Activated CD4-positive, alpha-beta T cell treated with anti-CD3 and anti-CD28 coated beads for 36 hours (primary cell): ENCODE data around the gene PDIA2. TPM values are rescaled to one million over a fixed set of nuclear protein-coding genes. Genes with fewer than 3 reads are reported as not detected.
A peak's percentile ranks its signal among the peaks of the same experiment; 100 is the strongest.
"Not testable (repeated sequence)": the region's sequence is repeated elsewhere in the genome, so short reads cannot be mapped to it uniquely, and the experiment has no call there.

Experiments
- ATAC-seq: fragments of 200-7000 bp; cut with Tn5 transposase; one replicate; pipeline ENCODE4 v1.10.0; 2021; ENCODE audit warnings: mild to moderate bottlenecking, moderate library complexity
- CTCF ChIA-PET: fragments of 350-600 bp; sonication (Branson Sonifier 250); formaldehyde crosslinking; loops from one replicate; lab custom pipeline; 2021; ENCODE audit warnings: antibody characterized with exemption; lab: Charles Lee
- POLR2A ChIA-PET: fragments of 350-600 bp; sonication (Branson Sonifier 250); formaldehyde crosslinking; loops from one replicate; lab custom pipeline; 2021; ENCODE audit warnings: antibody characterized with exemption, inconsistent platforms; lab: Charles Lee
- DNase-seq: peaks from one replicate; pipeline ENCODE4 v3.0.0-alpha.2; 2020
- H3K27ac Mint-ChIP-seq: one replicate; pipeline ENCODE4 v1.8.0; 2021; ENCODE audit warnings: mixed read lengths
- H3K27me3 Mint-ChIP-seq: one replicate; pipeline ENCODE4 v1.8.0; 2021; ENCODE audit warnings: mixed read lengths
- H3K36me3 Mint-ChIP-seq: one replicate; pipeline ENCODE4 v1.8.0; 2021; ENCODE audit warnings: low read depth, mixed read lengths
- H3K4me1 Mint-ChIP-seq: one replicate; pipeline ENCODE4 v1.8.0; 2021; ENCODE audit warnings: mixed read lengths
- H3K4me3 Mint-ChIP-seq: one replicate; pipeline ENCODE4 v1.8.0; 2021; ENCODE audit warnings: mild to moderate bottlenecking, moderate library complexity, mixed read lengths
- H3K9me3 Mint-ChIP-seq: one replicate; pipeline ENCODE4 v1.8.0; 2021; ENCODE audit warnings: low read depth, mixed read lengths
- intact Hi-C, 2 experiments: fragments of 100-400 bp; cut with DNase I in 1 of 2; cut with micrococcal nuclease in 1 of 2; formaldehyde crosslinking; loops; one replicate each; pipeline versions ENCODE4 v1.14.2 to v1.15.1; 2022 to 2024; cut with DNase I, micrococcal nuclease
- total RNA-seq, 2 experiments: library from RNA; stranded (reverse); gene quantifications; one replicate each; pipeline ENCODE4 v1.2.3, GENCODE V29; 2021

Gene PDIA2
- total RNA-seq, 2 experiments from 2014 or later = not detected

DNA sequence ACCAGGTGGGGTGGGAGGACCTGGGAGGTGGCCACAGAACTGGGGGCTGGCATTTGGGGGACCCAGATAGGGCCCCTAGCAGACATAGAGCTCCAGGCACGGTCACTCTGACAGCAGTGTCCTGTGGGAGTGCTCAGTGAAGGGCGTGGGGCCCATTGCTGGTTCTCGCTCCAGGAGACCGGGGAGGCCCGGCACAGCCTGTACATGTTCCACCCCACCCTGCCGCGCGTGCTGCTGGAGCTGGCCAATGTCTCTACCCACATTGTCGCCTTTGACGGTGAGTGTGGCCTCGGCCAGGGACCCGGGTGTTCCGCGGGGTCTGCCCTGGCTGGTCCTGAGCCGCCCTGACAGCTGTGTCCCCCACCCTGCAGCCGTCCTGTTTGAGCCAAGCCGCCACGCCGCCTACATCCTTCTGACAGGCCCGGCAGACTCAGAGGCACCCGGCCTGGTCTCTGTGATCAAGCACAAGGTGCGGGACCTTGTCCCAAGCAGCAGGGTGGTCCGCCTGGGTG lies 18.5 kb upstream of the PDIA2 start:
- Mint-ChIP-seq H3K27ac (no peak overlapping the region), H3K27me3 (no peaks in the 10 kb centered on the region), H3K4me3 (no peak overlapping the region), H3K9me3 (no peaks in the 10 kb centered on the region), H3K36me3 (peaks cover 2% of the 10 kb centered on the region), H3K4me1 (peaks cover 3% of the 10 kb centered on the region)
- DNase-seq = no peak
- intact Hi-C loops = no loop called here
- no peak for ATAC-seq
- POLR2A ChIA-PET = no interaction called here
- CTCF ChIA-PET = interaction anchor here (0.7 kb wide), 1 partner anchor 43 kb away, joined by 3 read pairs; no protein-coding TSS in a partner anchor

DNA sequence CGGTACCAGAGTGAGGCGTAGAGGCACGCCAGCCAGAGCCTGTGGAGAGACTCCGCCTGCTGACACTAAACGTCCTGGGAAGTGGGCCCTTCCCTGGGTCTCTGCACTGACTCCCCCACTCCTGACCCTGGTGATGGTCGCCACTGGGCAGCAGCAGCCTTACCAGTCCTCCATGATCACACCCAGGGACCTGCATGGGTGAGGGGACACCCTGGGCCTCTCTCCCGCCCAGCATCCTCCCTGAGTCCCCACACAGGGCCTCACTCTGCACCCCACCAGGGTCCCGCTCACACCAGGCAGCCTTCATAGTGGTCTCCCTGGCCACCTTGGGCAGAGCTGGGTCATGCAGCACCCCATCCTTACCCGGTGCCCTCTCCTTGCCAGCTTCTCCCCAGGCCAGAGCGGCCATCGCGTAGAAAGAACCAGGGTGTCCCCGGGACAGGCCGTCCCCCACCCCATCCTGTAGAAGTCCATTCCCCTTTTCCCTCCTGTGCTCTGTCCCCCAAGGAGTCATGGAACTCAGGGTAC lies 17.9 kb upstream of the PDIA2 start:
- intact Hi-C loops = no loop called here
- Mint-ChIP-seq H3K4me1 (peaks cover 3% of the 10 kb centered on the region), H3K27me3 (no peaks in the 10 kb centered on the region), H3K9me3 (no peaks in the 10 kb centered on the region), H3K36me3 (peaks cover 2% of the 10 kb centered on the region), H3K4me3 (no peak overlapping the region), H3K27ac (no peak overlapping the region)
- DNase-seq (no peak), ATAC-seq (no peak)
- CTCF ChIA-PET = no interaction called here
- POLR2A ChIA-PET = no interaction called here

DNA sequence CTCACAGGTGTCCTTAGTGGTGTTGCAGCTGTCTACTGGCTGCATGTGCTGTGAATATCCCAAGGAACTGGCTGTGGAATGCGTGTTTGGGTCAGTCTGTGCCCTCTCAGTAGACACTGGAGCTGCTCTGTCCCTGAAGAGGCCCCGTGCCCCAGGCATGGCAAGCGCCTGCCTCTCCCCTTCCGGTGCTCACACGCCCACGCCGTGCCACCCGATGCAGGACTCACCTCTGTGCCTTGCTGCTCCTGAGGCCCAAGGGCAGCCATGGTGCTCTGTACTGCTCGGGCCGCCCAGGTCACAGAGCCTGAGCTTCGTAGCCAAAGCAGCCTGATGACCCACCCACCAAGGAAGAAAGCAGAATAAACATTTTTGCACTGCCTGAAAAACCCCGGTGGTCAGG lies 17.3 kb upstream of the PDIA2 start:
- peak; percentile 41 for DNase-seq
- intact Hi-C loops = no loop called here
- Mint-ChIP-seq H3K36me3 (peaks cover 2% of the 10 kb centered on the region), H3K27me3 (no peaks in the 10 kb centered on the region), H3K9me3 (no peaks in the 10 kb centered on the region), H3K27ac (no peak overlapping the region), H3K4me1 (peaks cover 3% of the 10 kb centered on the region), H3K4me3 (no peak overlapping the region)
- ChIA-PET POLR2A (no interaction called here), CTCF (no interaction called here)
- ATAC-seq = peak; percentile 51

DNA sequence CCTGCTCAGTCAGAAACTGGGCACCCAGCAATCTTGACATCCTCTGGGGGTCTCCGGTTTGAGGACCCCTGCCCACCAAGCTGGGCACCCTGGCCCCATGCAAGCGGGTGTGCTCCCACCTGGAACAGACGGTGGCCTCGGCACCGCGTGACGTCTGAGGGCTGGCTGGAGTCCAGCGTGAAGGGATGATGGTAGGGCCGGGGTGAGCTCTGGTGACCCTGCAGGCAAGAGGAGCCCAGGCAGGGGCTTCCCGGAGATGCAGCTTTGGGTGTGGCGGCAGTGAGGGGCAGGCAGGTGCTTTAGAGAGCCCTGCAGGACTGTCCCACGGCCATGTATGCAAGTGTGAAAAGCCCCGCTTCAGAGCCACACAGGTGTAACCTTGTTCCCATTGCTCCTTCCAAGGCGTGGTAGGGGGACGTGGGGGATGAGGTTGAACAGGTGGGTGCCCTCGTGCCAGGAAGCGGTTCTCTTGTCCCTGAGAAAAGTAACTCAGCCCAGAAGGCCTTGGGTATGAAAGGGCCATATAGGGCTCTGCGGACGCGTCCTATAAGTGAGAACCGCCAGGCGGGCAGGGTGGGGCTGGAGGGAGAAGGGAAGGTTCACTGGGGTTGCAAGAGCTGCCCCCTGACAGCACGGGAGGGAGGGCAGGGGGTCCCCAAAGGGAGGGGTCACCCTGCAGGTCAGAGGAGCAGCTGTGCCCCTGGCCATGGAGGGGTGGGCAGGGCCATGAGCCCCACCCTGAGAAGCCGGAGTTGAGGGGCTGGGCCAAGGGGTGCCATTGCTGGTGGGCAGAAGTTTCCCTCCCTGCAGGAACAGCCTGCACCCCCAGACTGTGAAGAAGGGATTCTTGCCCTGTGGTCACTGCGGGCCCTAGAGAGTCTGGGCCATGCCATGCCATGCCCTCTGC lies 16.5 kb upstream of the PDIA2 start:
- no peak overlapping the region for H3K27ac Mint-ChIP-seq
- H3K4me1 Mint-ChIP-seq = peaks cover 3% of the 10 kb centered on the region
- H3K9me3 Mint-ChIP-seq = no peaks in the 10 kb centered on the region
- ChIA-PET CTCF (interaction anchor here (0.7 kb wide), 1 partner anchor 17 kb away, joined by 4 read pairs; the partner anchor contains the start of gene PDIA2), POLR2A (no interaction called here)
- no peak for DNase-seq
- no peak for ATAC-seq
- no peak overlapping the region for H3K4me3 Mint-ChIP-seq
- intact Hi-C loops = no loop called here
- H3K27me3 Mint-ChIP-seq = no peaks in the 10 kb centered on the region
- peaks cover 2% of the 10 kb centered on the region for H3K36me3 Mint-ChIP-seq

DNA sequence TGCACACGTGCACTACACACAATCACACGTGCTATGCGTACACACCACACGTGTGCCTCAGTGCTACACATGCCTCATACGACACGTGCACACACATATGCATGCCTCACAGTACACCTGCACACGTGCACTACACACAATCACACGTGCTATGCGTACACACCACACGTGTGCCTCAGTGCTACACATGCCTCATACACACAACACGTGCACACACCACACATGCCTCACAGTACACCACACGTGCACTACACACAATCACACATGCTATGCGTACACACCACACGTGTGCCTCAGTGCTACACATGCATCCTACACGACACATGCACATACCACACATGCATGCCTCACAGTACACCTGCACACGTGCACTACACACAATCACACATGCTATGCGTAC lies 15.4 kb upstream of the PDIA2 start:
- DNase-seq, CTCF ChIA-PET, ATAC-seq, POLR2A ChIA-PET, H3K27me3 Mint-ChIP-seq, H3K4me3 Mint-ChIP-seq, H3K36me3 Mint-ChIP-seq, H3K4me1 Mint-ChIP-seq, H3K9me3 Mint-ChIP-seq, intact Hi-C loops, H3K27ac Mint-ChIP-seq: not testable (repeated sequence)

DNA sequence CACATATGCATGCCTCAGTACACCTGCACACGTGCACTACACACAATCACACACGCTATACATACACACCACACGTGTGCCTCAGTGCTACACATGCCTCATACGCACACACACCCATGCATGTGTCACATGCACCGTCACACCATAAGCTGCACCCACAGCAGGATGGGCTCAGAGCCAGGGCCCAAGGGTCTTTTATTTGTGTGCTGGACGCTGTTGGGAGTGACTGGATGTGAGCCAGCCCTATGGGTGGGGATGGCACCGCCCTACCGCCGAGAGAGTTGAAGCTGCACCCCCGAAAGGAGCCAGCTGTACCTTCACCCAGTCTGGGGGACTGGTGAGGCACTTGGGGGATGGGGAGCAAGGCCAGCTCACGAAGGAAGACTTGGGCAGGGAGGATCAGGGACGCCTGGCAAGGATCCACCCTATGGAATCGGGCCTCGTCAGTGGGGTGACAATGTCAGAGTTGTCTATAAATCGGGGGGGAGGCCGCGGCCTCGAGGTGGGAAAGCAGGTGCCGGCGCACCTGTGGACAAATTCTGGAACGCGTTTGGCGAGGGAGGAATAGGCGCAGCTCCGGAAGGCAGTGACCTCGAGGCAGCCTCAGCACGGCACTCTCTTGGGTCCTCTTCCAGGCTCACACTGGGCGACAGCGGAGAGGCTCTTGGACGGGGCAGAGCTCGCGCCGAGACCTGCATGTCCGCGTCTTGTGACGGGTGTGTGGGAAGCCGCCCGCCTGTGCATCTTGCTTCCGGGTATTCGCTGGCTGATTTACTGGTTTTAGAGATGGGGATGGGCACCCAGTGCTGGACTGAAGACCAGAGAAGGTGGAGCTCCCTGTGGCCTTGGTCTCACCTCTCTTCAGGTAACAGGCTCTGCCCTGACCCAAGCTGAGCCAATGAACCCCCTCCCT lies 14.6 kb upstream of the PDIA2 start:
- intact Hi-C loops = no loop called here
- Mint-ChIP-seq H3K4me3 (no peak overlapping the region), H3K9me3 (no peaks in the 10 kb centered on the region), H3K4me1 (peaks cover 3% of the 10 kb centered on the region), H3K36me3 (peaks cover 1% of the 10 kb centered on the region), H3K27me3 (no peaks in the 10 kb centered on the region), H3K27ac (no peak overlapping the region)
- ATAC-seq (no peak), DNase-seq (no peak)
- CTCF ChIA-PET = no interaction called here
- POLR2A ChIA-PET = no interaction called here

DNA sequence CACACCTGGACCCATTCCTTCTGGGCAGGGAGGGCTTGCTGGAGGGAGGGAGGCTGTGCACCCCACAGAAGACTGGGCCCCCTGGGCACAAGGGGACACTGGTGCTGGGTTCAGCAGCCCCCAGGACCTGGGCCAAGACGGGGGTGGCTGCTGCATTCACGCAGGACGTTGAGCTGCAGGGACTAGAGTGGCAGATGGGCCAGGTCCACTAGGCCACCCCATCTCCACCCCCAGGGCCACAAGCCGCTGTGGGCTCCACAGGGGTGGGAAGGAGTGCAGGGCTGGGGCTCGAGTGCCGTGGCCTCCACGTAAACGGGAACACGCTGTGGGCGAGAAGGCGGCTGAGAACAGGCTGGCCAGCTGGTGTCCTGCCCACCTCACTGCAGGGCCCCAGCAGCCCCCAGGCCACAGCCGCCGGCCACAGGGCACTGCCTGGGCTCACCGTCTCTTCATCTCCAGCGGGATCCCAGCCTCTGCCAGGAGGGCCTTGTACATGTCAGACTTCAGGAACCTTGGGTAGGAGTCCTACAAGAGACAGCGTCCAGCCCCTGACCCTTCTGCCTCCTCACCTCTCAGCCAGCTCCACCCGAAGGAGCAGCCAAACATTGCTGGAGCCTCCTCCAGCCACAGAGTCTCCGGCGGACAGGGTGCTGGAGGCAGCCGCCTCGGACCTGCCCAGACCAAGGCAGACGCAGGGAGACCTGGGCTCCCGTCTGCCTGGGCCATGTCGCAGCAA lies 13.7 kb upstream of the PDIA2 start:
- intact Hi-C loops = no loop called here
- ChIA-PET POLR2A (no interaction called here), CTCF (no interaction called here)
- Mint-ChIP-seq H3K36me3 (no peaks in the 10 kb centered on the region), H3K4me1 (peaks cover 3% of the 10 kb centered on the region), H3K4me3 (no peak overlapping the region), H3K27ac (no peak overlapping the region), H3K9me3 (no peaks in the 10 kb centered on the region), H3K27me3 (peaks cover 1% of the 10 kb centered on the region)
- DNase-seq (no peak), ATAC-seq (no peak)

DNA sequence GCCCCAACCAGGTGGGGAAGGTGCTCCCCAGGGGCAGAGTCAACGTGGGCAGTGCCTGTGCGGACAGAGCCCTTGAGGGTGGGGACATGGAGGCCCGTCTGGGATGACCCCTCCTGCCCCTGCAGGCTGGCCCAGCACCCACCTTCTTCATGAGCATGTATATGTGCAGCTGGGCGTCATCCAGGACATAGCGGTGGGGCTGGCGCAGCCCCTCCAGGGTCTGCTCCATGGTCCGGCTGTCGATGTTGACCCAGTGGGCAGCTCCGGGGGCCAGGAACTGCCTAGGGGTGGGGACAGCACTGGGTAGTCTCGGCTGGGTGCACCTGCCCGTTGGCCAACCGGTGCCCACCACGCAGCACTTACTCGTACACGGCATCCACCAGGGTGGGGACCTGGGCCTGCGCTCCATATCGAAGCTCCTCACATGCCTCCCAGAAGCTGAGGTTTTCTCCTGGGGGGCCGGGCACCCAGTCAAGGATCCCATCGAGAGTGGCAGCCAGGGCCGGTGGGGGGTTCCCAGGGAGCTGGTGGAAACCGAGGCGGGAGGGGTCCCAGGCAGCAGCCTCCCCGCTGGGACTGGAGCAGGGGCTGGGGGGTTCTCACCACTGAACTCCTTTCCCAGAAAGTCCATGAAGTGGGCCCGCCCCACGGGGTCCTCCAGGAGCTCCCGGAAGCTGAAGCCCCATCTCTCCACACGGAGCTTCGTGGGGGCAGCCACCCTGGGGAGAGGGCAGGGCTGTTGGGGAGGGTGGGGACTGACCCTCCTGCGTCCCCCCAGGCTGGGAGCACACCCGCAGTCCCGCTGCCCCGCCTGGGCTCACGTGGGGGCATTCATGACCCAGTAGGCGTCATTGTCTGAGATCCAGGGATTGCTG lies 12.3 kb upstream of the PDIA2 start:
- intact Hi-C loops = no loop called here
- DNase-seq (no peak), ATAC-seq (no peak)
- H3K4me3 Mint-ChIP-seq = no peak overlapping the region
- H3K27ac Mint-ChIP-seq = no peak overlapping the region
- H3K36me3 Mint-ChIP-seq = no peaks in the 10 kb centered on the region
- peaks cover 4% of the 10 kb centered on the region for H3K27me3 Mint-ChIP-seq
- POLR2A ChIA-PET = no interaction called here
- no peaks in the 10 kb centered on the region for H3K9me3 Mint-ChIP-seq
- CTCF ChIA-PET = no interaction called here
- H3K4me1 Mint-ChIP-seq = peaks cover 3% of the 10 kb centered on the region

DNA sequence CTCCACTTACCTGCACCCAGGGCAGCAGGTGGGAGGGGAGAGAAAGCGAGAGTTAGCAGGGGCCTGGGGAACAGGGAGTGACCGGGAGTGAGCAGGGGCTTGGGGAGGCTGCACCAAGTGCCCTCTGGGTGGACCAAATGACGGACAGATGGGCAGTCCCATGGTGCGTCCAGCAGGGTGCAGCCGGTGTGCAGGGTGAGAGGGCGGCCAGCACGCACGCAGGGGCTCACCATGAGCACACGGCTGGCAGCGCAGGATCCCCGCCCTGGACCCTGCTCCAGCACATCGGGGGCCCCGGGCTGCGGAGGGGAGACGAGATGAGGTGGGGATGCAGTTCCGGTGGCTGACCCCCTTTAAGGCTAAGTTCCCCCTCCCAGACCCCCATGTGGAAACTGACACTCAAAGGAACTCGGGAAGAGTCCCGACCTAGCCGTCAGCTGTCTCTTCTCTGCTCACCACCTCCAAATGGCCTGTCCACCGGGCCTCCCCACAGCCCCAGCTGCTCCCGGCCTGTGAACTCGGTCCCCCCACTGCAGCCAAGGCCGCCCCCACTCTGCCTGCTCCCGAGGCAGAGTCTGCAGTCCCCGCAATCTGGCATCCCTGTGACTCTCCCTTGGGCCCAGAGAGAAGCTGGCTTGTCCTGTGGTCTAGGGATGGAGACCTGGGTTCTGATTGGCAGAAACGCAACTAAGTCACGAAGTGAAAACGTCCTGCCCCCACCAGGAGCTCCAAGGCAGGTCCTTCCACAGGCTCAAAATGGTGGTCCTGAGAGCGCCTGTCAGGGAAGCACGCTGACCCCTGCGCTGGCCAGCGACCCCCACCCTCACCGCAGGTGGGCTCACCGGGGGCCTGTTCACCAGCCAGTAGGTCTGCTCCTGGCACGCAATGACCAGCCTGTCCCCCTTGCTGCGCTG lies 10.1 kb upstream of the PDIA2 start:
- Mint-ChIP-seq H3K27me3 (peaks cover 14% of the 10 kb centered on the region), H3K9me3 (no peaks in the 10 kb centered on the region), H3K36me3 (no peaks in the 10 kb centered on the region), H3K4me3 (no peak overlapping the region), H3K27ac (no peak overlapping the region), H3K4me1 (no peaks in the 10 kb centered on the region)
- ATAC-seq = no peak
- DNase-seq = no peak
- POLR2A ChIA-PET = no interaction called here
- intact Hi-C loops = no loop called here
- CTCF ChIA-PET = no interaction called here
